ENCODE results near the gene SVEP1.

- TF ChIP-seq, protein P1, sequence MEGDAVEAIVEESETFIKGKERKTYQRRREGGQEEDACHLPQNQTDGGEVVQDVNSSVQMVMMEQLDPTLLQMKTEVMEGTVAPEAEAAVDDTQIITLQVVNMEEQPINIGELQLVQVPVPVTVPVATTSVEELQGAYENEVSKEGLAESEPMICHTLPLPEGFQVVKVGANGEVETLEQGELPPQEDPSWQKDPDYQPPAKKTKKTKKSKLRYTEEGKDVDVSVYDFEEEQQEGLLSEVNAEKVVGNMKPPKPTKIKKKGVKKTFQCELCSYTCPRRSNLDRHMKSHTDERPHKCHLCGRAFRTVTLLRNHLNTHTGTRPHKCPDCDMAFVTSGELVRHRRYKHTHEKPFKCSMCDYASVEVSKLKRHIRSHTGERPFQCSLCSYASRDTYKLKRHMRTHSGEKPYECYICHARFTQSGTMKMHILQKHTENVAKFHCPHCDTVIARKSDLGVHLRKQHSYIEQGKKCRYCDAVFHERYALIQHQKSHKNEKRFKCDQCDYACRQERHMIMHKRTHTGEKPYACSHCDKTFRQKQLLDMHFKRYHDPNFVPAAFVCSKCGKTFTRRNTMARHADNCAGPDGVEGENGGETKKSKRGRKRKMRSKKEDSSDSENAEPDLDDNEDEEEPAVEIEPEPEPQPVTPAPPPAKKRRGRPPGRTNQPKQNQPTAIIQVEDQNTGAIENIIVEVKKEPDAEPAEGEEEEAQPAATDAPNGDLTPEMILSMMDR (IDR thresholded peaks at IDR 0.05) = no peak
- TF ChIP-seq POLR2AphosphoS5 (IDR thresholded peaks at IDR 0.05) = no peak
These were observed 165.1 kb downstream of the SVEP1 start for GRCh38 chr9:110414471-110414870.
